Bronchial epithelial cell (primary cell): ENCODE data around the gene NOL8. TPM values are rescaled to one million over a fixed set of nuclear protein-coding genes. Genes with fewer than 3 reads are reported as not detected.

Experiments
- DNase-seq: peaks from one replicate; pipeline ENCODE4 v3.0.0-alpha.2; 2010; ENCODE audit warnings: low read depth
- FAIRE-seq: peaks from 2 replicates; lab custom pipeline; 2011; peaks lifted over from hg19 to GRCh38; lab: Jason Lieb, UNC
- H3K27me3 ChIP-seq: 2 replicates; pipeline ENCODE4 v1.5.1; 2011; ENCODE audit warnings: low read length; ENCODE audit not compliant: control insufficient read depth, insufficient read depth
- H3K36me3 ChIP-seq: 2 replicates; pipeline ENCODE4 v1.5.1; 2011; ENCODE audit warnings: low read length; ENCODE audit not compliant: control insufficient read depth, insufficient read depth
- H3K4me3 ChIP-seq: 2 replicates; pipeline ENCODE4 v1.5.1; 2011; ENCODE audit warnings: mild to moderate bottlenecking, low read depth, low read length, control low read depth
- total RNA-seq: library from RNA; depleted of rRNA; stranded (reverse); fragments of >200 nt; gene quantifications from 2 replicates; pipeline ENCODE4 v1.2.1, GENCODE V29; 2014
- TF ChIP-seq, protein P1 (sequence below): IDR thresholded peaks from 2 replicates; pipeline ENCODE4 v1.5.1; 2011; ENCODE audit warnings: mild to moderate bottlenecking, moderate library complexity, low read length, control low read depth, inconsistent platforms; ENCODE audit not compliant: insufficient read depth, severe bottlenecking

The NOL8 gene
- total RNA-seq, 1 donor from 2014 or later: 19.7 TPM

DNA sequence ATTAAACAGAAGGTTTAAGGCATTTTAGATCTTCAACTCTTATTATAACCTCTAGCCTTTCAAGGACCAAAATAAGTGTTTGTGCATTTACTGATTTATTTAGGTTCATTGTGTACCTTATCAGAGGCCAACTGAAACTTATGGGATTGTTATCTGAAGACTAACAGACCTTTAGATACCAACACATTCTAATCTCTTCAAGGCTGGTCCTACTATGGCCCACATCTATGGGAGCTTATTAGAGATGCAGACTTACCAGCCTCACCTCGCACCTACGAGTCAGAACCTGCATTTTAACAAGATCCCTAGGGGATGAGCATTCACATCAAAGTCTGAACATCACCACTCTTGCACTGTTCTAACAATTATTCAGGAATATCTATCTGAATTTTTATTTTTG, 33.6 kb downstream of the NOL8 start:
- DNase-seq: no peak
- FAIRE-seq: no peak
- no peaks in the 10 kb centered on the region for H3K27me3 ChIP-seq
- TF ChIP-seq, protein P1, sequence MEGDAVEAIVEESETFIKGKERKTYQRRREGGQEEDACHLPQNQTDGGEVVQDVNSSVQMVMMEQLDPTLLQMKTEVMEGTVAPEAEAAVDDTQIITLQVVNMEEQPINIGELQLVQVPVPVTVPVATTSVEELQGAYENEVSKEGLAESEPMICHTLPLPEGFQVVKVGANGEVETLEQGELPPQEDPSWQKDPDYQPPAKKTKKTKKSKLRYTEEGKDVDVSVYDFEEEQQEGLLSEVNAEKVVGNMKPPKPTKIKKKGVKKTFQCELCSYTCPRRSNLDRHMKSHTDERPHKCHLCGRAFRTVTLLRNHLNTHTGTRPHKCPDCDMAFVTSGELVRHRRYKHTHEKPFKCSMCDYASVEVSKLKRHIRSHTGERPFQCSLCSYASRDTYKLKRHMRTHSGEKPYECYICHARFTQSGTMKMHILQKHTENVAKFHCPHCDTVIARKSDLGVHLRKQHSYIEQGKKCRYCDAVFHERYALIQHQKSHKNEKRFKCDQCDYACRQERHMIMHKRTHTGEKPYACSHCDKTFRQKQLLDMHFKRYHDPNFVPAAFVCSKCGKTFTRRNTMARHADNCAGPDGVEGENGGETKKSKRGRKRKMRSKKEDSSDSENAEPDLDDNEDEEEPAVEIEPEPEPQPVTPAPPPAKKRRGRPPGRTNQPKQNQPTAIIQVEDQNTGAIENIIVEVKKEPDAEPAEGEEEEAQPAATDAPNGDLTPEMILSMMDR: no peak
- H3K4me3 ChIP-seq: no peak overlapping the region
- peaks cover 8% of the 10 kb centered on the region for H3K36me3 ChIP-seq

DNA sequence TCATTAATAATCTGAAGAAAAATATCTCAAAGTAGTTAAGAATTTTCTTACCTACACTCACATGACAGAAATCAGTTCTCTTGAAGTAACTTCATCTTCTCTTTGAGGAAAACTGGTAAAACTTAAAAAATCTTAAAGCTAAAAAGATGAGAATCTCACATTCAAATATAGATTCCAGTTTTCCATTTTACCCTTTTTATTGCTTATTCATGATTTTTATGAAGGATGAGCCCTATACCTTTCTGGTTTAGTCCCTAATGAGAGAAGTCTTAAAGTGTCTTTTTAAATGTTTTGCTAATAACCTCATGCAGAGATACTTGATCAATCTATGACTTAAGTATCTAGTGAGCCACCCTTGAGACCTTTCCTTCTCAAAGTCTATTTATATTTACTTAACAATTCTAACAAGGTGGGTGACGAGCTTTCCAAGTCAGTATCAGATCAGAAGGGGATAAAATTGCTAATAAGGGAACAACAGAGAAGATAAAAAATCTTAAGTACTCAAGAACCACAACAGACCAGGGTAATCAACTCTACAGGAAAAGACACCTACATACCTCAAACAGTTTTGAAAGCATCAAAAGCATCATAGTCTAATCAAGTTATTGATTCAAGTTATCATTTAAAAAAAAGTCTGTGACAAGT, 34.2 kb downstream of the NOL8 start:
- no peak for FAIRE-seq
- Histone ChIP-seq H3K27me3 (no peaks in the 10 kb centered on the region), H3K4me3 (no peak overlapping the region), H3K36me3 (peaks cover 10% of the 10 kb centered on the region)
- TF ChIP-seq, protein P1: no peak
- no peak for DNase-seq

DNA sequence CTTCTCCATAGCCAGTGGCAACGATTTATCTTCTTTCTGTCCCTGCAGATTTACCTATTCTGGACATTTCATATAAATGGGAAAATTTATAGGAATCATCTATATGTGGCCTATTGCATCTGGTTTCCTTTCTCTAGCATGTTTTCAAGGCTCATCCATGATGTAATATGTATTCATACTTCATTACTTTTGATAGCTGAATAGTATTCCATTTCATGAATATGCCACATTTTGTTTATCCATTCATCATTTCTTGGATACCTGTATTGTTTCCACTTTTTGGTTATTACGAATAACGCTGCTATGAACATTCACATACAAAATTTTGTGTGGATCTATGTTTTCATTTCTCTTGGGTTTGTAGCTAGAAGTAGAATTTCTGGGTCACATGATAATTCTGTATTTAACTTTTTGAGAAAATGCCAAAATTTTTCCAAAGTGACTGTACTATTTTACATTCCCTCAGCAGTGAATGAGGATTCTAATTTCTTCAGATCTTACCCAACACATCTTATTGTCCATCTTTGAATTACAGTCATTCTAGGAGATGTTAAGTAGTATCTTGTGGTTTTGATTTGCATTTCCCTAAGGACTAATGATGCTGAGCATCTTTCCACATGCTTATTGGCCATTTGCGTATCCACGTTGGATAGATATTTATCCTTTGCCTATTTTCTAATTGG, 35.3 kb downstream of the NOL8 start:
- TF ChIP-seq, protein P1: no peak
- FAIRE-seq (no peak), DNase-seq (no peak)
- no peaks in the 10 kb centered on the region for H3K27me3 ChIP-seq
- H3K4me3 ChIP-seq: no peak overlapping the region
- peaks cover 12% of the 10 kb centered on the region for H3K36me3 ChIP-seq

DNA sequence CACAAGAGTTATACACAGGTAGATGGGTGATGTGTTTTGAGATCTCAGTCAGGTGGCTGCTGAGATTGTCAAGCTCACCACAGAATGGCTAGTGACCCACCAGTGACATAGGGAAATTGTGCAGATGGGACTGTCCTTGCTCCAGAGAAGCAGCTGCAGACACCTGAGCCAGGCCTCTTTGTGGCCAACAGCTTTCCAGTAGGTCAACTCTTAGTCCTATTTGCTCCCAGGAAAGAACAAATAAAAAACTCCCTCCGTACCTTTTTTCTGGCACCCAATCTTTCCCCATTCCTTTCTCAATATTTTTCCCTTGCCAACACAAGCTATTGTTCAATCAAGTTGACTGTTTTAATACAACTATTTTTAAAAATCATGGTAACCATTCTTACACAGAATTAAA, 45.8 kb downstream of the NOL8 start:
- peaks cover 37% of the 10 kb centered on the region for H3K36me3 ChIP-seq

DNA sequence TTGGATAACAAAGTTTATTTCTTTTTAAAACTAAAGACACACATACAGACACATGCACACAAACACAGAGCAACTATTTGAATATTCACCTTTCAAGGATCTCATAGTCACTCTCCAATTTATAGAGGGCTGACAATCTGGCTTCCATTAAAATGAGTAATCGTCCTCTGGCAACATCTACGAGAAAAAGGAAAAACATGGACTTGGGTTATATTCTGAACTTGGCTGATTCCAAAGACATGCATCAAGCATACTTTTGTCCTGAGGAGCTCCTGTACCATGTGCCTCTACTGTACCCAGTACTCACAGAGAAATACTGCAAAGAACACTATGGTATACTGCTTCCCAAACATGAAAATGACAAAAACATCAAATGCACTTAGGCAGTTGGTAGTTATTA, 47.0 kb downstream of the NOL8 start:
- Histone ChIP-seq H3K36me3 (peaks cover 37% of the 10 kb centered on the region), H3K27me3 (no peaks in the 10 kb centered on the region), H3K4me3 (no peak overlapping the region)
- TF ChIP-seq, protein P1: no peak
- no peak for FAIRE-seq
- DNase-seq: no peak

More for the DNA sequence above, 45.8 kb downstream of the NOL8 start:
- no peak for DNase-seq
- no peaks in the 10 kb centered on the region for H3K27me3 ChIP-seq
- FAIRE-seq: no peak
- H3K4me3 ChIP-seq: no peak overlapping the region
- TF ChIP-seq, protein P1: no peak
